ES-I3 (cell line): ENCODE data around the gene ZNF584.
A peak's percentile ranks its signal among the peaks of the same experiment; 100 is the strongest.
"Not testable (repeated sequence)": the region's sequence is repeated elsewhere in the genome, so short reads cannot be mapped to it uniquely, and the experiment has no call there.

Experiments
- H3K36me3 ChIP-seq: 2 replicates; pipeline ENCODE4 v1.6.1; 2013; ENCODE audit warnings: mild to moderate bottlenecking, low read length, control low read depth, moderate library complexity; ENCODE audit not compliant: insufficient read depth
- H3K4me1 ChIP-seq: 2 replicates; pipeline ENCODE4 v1.6.1; 2013; ENCODE audit warnings: mild to moderate bottlenecking, control low read depth, low read length; ENCODE audit not compliant: insufficient read depth
- H3K9ac ChIP-seq: 2 replicates; pipeline ENCODE4 v1.6.1; 2013; ENCODE audit warnings: low read depth, mild to moderate bottlenecking, low read length, moderate library complexity
- H3K9me3 ChIP-seq: 2 replicates; pipeline ENCODE4 v1.6.1; 2013; ENCODE audit warnings: mild to moderate bottlenecking, low read length, moderate library complexity; ENCODE audit not compliant: control insufficient read depth, insufficient read depth

Gene ZNF584

DNA sequence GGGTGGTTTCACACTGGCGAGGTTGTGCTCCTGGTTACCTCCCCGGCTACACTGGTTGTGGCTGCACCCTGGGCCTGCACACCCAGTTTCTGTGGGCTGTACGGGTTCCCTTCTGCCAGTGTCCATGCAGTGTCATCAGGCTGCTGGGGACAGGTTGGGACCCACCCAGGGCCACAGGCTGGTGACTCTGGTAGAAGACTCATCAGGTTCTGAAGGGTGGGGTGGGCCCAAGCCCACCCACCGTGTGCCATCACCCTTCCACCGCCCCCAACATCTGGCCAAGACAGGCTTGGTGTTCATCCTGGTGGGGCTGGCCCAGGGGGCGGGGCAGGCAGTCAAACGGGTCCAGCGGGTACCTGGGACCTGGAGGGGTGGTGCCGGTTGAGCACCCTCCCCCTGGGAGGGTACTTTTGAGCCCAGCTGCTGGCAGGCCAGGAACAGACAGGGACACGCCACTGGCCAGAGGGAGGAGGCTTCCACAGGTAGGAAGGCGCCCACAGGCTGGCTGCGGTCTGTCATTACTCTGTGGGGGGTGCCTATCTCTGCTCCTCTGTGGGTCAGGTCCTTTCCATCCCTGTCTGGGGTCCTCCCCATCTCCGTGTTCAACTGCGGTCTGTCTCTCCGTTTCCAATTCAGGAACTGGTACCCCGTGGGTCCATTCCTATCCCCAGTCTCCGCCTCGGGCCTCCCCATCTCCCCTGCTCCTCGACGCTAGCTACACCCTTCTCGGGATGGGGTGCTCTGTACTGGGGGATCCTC lies 13.1 kb upstream of the ZNF584 start, which contains the start of gene RNF225:
RNF225 (plus strand) TSS at position 437 of the 759 bp plus-strand sequence. CDS start 434 bp downstream, outside the sequence.
- Histone ChIP-seq H3K36me3 (peaks cover 18% of the 10 kb centered on the region), H3K4me1 (no peaks in the 10 kb centered on the region; the same call in 1 of the 2 replicates), H3K9me3 (no peaks in the 10 kb centered on the region), H3K9ac (peak within 1 kb of the TSS; percentile 59)

DNA sequence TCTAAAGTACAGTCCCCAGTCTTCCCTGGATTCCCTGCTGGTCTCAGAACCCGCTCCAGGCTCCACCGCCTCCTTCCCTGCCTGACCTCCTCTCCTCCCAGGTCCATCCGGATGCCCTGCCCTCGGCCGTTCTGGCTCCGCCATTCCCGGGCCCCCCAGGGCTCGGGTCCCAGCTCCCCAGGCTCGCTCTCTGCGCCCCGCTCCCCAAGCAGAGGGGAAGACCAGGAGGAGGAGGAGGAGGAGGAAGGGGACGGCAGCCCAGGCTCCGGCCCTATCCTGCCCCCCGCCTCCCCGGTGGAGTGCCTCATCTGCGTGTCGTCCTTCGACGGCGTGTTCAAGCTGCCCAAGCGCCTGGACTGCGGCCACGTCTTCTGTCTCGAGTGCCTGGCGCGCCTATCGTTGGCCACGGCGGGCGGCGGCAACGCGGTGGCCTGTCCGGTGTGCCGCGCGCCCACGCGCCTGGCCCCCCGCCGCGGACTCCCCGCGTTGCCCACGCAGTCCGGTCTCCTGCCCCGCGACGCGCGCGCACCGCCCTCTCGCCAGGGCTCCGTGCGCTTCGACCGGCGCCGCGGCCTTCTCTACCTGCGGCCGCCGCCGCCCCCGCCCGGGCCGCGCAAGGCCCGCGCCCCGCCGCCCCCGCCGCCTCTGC lies 12.3 kb upstream of the ZNF584 start:
- Histone ChIP-seq H3K4me1 (no peaks in the 10 kb centered on the region; the same call in 1 of the 2 replicates), H3K9ac (peak overlapping the region; percentile 59), H3K36me3 (peaks cover 14% of the 10 kb centered on the region), H3K9me3 (no peaks in the 10 kb centered on the region)

DNA sequence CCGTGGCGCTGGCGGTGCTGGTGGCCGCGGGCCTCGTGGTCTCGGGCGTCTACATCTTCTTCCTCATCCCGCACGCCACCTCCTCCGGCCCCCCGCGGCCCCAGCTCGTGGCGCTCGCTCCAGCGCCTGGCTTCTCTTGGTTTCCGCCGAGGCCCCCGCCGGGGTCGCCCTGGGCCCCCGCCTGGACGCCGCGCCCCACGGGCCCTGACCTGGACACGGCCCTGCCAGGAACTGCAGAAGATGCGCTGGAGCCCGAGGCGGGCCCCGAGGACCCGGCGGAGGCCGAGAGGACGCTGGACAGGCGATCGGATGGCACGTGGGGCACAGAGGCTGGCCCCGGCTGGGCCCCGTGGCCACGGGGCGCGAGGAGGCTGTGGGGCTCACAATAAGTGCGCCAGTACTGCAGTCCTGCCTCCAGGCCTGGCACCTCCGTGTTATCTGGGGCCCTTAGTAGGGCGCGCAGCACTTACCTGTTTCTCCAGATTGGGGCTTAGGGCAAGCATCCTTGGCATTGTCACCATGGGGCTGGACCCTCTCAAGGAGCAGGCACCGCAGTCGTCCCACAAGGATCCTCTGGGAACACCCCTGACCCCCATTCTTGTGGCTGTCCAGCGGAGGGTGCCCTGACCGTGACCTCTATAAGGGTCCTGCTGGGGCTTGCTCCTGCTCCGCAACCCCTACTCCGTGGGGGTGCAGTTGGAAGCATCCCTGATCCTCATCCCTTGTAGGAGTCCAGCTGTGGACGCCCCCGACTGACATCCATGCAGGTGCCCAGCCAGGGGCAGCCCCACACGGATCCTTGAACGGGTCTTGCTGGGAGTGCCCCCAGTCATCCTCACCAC lies 11.5 kb upstream of the ZNF584 start:
- Histone ChIP-seq H3K9ac (peak overlapping the region; percentile 21; the same call in 1 of the 2 replicates), H3K9me3 (no peaks in the 10 kb centered on the region), H3K4me1 (no peaks in the 10 kb centered on the region; the same call in 1 of the 2 replicates), H3K36me3 (peaks cover 12% of the 10 kb centered on the region)

DNA sequence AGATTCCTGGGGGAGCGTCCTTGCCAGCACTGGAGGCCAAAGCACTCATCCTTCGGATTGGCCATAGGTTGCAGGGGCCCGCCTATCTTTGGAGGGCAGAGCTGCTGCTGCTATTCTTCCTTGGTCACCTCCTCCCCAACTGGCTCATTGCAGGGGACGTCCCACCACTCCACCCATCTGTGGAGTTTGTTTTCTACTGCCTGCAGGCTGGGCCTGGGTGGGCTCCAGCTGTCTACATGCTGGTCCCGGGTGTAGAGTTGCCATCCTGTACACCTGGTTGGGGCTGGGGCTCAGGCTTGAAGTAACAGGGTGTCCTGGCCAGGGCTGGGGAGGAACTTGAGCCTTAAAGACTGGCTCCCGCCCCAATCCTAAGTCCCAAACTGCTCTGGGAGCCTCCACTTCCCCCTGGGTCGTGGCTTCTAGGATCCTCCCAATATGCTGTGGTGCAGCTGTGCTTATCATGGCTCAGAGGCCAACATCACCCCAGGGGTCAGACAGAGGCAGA lies 10.9 kb upstream of the ZNF584 start:
- Histone ChIP-seq H3K9ac (no peak overlapping the region), H3K9me3 (no peaks in the 10 kb centered on the region), H3K4me1 (no peaks in the 10 kb centered on the region; the same call in 1 of the 2 replicates), H3K36me3 (peaks cover 9% of the 10 kb centered on the region)

DNA sequence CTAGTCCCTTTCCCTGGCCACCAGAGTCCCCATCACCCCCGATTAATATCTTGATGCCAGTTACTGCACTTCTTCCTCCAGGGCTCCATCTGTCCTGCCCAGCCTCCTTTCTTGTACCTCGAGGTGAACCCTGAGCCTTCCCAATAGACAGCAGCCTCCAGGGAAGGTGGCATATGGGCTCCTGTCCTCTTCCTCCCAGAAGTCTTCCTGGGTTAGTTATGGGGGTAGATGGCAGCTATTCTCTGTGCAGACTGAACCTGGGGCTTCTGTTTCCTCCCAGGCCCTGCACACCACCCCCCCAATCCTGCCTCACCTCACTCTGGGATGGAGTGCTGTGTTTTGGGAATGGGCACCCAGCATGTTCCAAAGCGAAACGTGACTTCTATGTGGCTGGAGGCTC lies 10.4 kb upstream of the ZNF584 start:
- H3K4me1 ChIP-seq: no peaks in the 10 kb centered on the region; the same call in 1 of the 2 replicates
- H3K36me3 ChIP-seq: peaks cover 9% of the 10 kb centered on the region; the same call in 1 of the 2 replicates
- H3K9ac ChIP-seq: no peak overlapping the region
- H3K9me3 ChIP-seq: no peaks in the 10 kb centered on the region

DNA sequence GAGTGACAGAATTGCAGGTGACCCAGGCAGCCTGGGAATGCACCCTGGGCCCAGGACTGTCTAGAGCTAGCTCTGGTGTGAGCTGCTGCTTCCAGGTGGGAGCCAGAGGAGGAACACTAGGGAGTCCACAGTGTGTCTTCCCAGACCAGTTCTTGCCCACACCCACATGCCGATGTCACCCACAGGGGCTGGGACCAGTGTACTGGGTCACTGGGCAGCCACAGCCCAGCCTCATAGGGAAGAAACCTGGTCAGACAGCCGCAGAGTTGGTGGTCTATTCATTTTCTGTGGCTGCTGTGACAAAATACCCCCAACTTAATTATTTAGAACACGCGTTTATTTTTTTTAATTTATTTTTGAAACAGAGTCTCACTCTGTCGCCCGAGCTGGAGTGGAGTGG lies 9.9 kb upstream of the ZNF584 start:
- peaks cover 7% of the 10 kb centered on the region; the same call in 1 of the 2 replicates for H3K36me3 ChIP-seq
- H3K9ac ChIP-seq: no peak overlapping the region
- H3K9me3 ChIP-seq: no peaks in the 10 kb centered on the region
- no peaks in the 10 kb centered on the region; the same call in 1 of the 2 replicates for H3K4me1 ChIP-seq

DNA sequence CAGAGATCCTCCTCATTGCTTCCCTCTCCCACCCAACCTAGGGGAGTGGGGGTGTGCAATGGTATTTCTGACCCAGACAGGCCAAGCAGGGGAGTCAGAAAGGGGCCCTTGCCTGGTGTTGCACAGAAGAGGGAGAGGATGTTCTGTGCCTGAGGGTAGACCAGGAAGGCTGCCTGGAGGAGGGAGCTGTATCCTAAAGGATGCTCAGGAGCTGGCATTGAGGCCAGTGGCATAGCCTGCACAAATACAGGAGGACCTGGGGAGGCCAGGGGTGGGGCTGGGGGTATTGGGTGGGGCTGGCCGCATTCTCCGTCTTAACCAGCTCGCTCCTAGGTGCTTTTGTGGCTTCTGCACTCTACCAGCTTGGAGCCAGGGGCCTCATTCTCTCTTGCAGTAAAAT lies 8.5 kb upstream of the ZNF584 start:
- Histone ChIP-seq H3K9ac (no peak overlapping the region), H3K9me3 (no peaks in the 10 kb centered on the region), H3K4me1 (no peaks in the 10 kb centered on the region; the same call in 1 of the 2 replicates), H3K36me3 (no peaks in the 10 kb centered on the region)

DNA sequence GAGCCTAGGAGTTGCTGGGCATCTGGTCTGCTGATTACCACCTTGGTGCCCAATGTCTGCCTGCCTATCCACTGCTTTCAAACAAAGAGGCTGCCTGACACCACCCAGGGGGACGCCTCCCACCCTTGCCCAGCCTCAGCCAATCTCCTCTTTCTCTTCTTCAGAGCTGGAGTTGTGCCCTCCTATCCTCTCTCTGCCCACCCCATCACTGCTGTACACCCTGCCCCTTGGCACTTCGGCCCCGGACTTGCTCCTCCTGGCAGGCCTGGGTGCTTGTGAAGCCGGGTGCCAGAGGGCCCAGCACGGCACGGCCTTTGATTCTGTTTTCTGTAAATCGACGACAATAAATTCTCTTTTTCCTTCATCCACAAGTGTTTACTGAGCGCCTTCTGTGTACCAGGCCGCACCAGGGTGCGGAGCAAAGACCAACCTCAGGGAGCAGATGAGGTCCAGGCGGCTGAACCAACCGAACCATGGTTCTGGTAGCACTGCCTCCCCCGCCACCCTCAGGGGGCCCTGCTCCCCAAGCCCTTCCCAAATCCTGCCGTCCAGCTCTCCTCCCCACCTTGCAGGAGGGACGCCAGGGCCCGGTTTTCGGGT lies 8.0 kb upstream of the ZNF584 start:
- Histone ChIP-seq H3K36me3 (no peaks in the 10 kb centered on the region), H3K9me3 (no peaks in the 10 kb centered on the region), H3K9ac (peak overlapping the region; percentile 54; the same call in 1 of the 2 replicates), H3K4me1 (no peaks in the 10 kb centered on the region; the same call in 1 of the 2 replicates)

DNA sequence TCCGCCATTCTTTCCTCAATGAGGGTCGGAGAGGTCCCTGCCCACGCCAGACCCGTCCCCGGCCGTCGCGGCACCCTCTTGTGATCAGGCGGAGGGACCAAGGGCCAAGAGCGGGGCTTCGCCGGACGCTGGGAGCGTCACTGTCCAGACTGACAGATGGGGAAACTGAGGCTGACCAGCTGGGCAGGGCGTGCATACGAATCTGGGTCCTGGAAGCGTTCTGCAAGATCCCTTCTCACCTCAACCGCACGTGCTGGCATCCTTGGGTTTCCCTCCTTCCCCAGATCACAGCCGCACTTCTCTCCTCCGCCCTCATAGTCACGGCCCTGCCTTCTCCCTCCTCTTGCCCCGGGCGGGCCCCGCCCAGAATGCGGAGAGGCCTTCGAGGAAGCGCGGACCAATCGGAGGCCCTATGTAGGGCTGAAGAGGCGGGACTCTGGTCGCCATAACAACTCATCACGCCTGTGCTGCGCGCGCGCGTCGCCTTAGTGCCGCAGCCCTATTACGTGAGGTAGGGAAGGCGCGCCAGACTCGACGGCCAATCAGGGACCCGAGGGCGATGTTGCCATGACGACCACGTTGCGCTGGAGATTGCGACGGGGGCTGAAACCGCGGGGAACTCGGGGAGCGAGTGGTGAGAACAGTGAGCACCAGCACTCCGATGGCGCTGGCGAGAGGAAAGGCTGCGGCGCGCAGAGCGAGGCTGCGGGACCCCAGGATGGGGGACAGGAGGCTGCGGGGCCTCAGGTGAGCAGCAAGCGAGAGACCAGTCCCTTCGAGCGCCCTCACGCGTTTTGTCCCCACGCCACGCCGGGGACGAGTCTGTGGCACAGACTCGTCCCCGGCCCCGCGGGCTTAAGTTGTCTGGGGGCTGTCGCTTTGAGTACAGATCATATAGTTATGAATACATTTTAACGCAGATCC lies 7.3 kb upstream of the ZNF584 start:
- no peaks in the 10 kb centered on the region for H3K4me1 ChIP-seq
- H3K9ac ChIP-seq: peak overlapping the region; percentile 54
- no peaks in the 10 kb centered on the region for H3K36me3 ChIP-seq
- no peaks in the 10 kb centered on the region for H3K9me3 ChIP-seq

DNA sequence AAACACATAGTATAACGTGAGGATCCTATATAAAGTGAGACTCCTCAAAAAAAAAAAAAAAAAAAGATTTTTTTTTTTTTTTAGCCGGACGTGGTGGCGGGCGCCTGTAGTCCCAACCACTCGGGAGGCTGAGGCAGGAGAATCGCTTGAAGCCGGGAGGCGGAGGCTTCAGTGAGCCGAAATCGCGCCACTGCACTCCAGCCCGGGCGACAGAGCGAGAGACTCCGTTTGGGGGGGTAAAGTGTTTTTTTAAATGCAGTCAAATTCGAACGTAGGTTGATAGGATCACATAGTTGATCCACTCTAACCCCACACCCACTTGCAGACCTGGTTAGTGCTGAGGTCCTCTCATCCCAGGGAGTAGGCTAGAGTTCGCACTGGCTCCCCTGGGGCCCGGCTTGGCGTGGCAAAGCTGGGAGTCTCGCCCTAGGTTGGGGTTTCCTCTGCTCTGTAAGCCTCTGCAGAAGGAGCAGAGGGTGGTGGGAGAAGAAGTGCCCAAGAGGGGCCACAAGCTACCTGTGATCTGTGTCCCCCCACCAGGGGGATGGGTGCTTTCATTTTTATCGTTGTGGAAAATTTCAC lies 6.5 kb upstream of the ZNF584 start:
- H3K9ac ChIP-seq: peak overlapping the region; percentile 53; the same call in 1 of the 2 replicates
- no peaks in the 10 kb centered on the region for H3K9me3 ChIP-seq
- no peaks in the 10 kb centered on the region for H3K36me3 ChIP-seq
- no peaks in the 10 kb centered on the region for H3K4me1 ChIP-seq

DNA sequence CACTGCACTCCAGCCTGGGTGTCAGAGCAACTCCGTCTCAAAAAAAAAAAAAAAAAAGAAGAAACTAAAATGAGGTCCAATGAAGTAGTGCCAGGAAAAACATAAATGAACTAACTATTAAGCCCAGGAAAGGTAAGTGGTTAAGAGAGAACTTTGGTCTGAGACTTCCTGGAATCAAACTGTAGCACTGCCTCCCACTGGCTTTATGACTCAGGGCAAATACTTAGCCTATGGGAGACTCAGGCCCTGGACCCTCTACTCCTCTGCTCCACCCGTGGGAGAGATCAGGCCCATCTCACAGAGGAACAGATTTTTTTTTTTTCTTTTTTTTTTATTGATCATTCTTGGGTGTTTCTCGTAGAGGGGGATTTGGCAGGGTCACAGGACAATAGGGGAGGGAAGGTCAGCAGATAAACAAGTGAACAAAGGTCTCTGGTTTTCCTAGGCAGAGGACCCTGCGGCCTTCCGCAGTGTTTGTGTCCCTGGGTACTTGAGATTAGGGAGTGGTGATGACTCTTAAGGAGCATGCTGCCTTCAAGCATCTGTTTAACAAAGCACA lies 4.5 kb upstream of the ZNF584 start:
- H3K4me1 ChIP-seq, H3K9me3 ChIP-seq, H3K36me3 ChIP-seq, H3K9ac ChIP-seq: not testable (repeated sequence)

DNA sequence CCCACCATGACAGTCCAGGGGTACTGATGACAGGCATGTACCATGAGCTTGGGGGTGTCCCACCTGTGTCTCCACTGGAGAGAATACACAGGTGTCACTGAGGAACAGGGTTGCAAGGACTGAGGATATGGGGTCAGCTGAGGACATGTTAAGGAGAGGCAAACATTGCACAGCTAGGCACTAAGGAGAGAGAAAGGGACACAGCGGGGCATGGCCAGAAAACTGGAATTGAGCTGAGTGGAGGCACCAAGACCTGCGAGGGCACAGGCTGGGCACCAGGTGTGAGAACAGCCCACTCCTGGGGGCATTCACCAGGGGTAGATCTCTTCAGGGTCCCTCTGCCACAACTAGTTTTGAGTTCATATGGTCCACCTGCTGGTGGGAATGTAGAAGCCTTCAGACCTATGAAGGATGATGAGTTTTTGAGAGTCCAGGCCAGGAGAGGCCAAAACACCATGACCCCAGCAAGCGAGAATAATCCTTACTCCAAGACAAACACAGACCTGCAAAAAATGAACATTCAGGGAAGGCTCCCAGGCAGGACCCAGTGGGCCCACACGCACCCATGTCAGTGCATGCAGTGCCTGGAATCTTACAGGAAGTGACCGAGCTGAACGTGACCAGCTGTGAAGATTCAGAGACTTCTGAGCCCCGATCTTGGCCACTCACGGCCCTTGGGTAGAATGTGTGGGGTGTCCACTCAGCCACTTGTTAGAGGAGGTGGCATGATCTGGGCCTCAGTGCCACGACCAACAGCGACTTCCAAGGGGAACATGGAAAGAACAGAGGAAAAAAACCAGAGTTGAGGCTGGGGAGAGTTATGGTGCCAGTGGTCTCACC lies 1.4 kb upstream of the ZNF584 start:
- Histone ChIP-seq H3K9ac (peak overlapping the region; percentile 86), H3K4me1 (no peaks in the 10 kb centered on the region), H3K9me3 (no peaks in the 10 kb centered on the region), H3K36me3 (no peaks in the 10 kb centered on the region)
